LNCAP (cell line): ENCODE results near the gene NOS2.

Experiments used
- TF ChIP-seq, protein P1 (sequence below): fragments of 450-650 bp; IDR thresholded peaks from 2 replicates; pipeline ENCODE4 v1.5.1; 2017; ENCODE audit warnings: mild to moderate bottlenecking

Gene NOS2

DNA sequence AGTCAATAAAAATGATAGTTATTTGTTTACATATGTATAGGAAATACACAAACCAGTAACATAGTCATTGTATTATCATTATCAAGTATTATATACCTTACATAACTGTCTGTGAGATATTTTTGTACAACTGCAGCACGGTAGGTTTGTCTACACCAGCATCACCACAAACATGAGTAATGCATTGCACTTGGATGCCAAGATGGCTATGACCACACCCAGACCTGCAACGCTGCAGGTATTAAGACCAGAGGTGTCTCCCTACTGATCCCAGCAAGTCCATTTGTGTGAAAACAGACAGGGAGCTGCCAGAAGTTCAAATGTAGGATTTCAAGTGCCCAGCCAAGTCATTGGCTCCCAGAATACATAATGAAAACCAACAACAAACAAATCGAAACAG is 34.2 kb upstream of the NOS2 start:
- TF ChIP-seq, protein P1, sequence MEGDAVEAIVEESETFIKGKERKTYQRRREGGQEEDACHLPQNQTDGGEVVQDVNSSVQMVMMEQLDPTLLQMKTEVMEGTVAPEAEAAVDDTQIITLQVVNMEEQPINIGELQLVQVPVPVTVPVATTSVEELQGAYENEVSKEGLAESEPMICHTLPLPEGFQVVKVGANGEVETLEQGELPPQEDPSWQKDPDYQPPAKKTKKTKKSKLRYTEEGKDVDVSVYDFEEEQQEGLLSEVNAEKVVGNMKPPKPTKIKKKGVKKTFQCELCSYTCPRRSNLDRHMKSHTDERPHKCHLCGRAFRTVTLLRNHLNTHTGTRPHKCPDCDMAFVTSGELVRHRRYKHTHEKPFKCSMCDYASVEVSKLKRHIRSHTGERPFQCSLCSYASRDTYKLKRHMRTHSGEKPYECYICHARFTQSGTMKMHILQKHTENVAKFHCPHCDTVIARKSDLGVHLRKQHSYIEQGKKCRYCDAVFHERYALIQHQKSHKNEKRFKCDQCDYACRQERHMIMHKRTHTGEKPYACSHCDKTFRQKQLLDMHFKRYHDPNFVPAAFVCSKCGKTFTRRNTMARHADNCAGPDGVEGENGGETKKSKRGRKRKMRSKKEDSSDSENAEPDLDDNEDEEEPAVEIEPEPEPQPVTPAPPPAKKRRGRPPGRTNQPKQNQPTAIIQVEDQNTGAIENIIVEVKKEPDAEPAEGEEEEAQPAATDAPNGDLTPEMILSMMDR = no peak

DNA sequence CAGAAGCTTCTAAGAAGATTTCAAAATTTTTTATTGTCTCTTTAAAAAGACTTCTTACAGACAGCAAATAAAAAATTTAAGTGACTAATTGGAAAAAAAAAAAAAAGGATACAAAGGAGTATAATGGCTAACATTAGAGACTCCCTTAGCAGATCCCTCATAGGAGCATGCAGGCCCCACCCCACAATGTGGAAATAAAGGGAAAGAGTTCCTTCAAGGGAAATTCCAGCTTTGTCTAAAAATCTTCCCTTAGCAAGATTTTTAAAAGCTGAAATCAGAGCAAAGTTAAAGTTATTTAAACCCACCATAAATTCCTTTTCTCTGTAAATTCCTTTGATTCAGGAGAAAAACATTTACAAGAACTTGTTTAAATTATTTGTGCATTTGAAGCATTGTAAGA is 32.5 kb upstream of the NOS2 start:
- TF ChIP-seq, protein P1 = no peak

DNA sequence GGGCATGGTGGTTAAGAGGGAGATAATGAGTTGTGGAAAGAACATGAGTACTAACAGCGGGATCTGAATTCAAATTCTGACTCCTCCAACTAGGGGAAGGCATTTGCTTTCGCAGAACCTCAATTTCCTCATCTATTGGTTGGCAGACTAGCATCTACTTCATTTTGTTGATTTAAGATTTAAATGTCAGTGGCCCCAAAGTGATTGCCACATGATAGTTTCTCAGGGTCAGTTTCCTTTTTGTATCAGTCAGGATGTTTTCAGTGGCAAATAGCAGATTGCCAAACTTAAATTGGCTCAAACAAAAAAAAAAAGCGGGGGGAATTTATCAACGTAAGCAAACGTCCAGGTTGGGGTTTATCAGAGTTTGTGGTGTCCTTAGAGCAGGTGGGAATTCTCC is 25.1 kb upstream of the NOS2 start:
- TF ChIP-seq, protein P1 = no peak

DNA sequence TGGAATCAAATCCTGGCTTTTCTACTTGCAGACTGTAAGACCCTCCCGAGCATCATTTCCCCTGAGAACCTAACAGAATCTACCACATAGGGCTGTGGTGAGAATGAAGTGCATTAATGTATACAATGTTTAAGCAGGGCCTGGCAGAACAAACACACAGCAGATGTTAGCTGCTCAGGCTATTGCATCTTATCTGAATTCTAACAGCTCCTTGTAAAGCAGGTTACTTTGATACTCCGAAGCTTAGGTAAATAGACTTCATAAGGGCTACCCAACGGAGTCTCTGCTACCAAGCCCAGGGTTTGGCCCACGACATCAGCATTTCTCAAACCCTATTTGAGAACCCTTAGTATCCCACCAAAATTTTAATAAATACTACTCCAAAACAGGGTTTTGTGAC is 24.4 kb upstream of the NOS2 start:
- TF ChIP-seq, protein P1 = no peak

DNA sequence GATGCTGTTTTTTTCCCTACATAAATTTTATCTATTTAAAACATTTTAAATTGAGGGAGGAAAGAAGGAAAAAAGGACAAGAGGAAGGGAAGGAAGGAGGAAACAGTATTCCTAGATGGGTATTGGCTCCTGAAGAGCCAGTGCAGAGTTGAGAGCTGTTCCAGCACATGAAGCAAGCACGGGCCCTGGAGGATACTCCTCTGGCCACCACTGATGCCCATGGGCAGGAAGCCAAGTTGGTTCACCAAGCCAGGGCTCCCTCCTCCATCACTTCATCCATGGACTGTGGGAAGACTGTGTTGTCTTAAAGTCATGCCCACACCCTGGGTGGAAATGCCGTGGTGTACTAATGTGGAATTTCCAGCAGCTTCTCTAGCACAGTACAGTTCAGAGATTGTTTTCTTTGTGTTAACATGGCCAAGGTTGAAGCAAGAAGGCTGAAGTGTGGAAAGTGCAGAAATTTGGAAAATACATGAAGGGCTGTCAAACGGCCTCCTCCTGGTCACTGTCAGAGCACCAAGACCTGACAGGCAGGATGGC is 23.9 kb upstream of the NOS2 start:
- TF ChIP-seq, protein P1 = no peak

DNA sequence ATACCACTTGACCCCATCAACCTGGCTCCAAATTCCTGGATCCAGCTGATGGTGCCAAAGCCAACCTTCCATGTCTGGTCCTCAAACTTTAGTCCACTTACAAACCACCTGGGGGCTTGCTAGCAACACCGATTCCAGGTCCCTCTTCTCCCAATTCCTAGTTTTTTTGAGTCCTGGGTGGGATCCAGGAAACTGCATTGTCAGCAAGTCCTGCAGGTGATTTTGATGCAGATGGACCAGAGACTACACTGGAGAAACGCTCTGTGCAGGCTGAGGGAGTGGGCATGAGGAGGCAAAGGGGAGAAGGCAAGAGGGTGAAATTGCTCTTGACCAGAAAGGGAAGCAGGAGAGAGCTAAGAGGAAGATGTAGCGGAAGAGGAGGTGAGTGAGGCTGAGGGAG is 21.0 kb upstream of the NOS2 start:
- TF ChIP-seq, protein P1 = no peak

DNA sequence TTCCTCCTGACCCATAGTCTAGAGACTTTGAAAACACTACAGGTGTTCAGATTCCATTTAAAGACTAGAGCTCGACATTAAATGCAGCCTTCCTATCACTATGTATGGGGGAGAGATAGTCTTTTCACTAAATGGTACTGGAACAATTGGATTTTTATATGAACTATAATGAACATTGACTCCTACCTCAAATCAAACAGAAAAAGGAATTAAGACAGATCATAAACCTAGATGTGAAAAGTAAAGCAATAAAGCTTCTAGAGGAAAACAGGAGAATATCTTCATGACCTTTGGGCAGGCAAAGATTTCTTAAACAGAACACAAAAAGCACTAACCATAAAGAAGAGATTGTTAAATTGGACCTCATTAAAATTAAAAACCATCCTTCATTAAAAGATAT is 18.8 kb upstream of the NOS2 start:
- TF ChIP-seq, protein P1 = no peak
